K562 (cell line): ENCODE data around the gene GORASP1. TPM values are rescaled to one million over a fixed set of nuclear protein-coding genes. Genes with fewer than 3 reads are reported as not detected.

Source experiments
- CCAR2 ChIP-seq: fragments of 200-400 bp; formaldehyde crosslinking; IDR thresholded peaks from 2 replicates; pipeline ENCODE4 v1.6.1; 2017; ENCODE audit warnings: mild to moderate bottlenecking, low read depth, low read length
- CHD1 ChIP-seq: fragments of 200-600 bp; sonication (generic); IDR thresholded peaks from one replicate; pipeline ENCODE4 v1.6.1; 2012; ENCODE audit warnings: mild to moderate bottlenecking, moderate library complexity, low read length, inconsistent platforms
- ELF1 ChIP-seq: fragments of 200-800 bp; sonication (Bioruptor generic); IDR thresholded peaks from 2 replicates; pipeline ENCODE4 v1.6.1; 2016; ENCODE audit warnings: missing genetic modification characterization, missing compliant biosample characterization
- ELF2 ChIP-seq: fragments of 250-450 bp; sonication (Bioruptor Pico); IDR thresholded peaks from 2 replicates; pipeline ENCODE4 v1.5.0; 2021; ENCODE audit warnings: mild to moderate bottlenecking
- HEY1 ChIP-seq: fragments of 250-450 bp; sonication (Bioruptor Pico); IDR thresholded peaks from 2 replicates; pipeline ENCODE4 v1.5.0; 2020; ENCODE audit warnings: mild to moderate bottlenecking, moderate library complexity, borderline replicate concordance
- JUNB ChIP-seq: fragments of 450-650 bp; formaldehyde crosslinking; conservative IDR thresholded peaks from 2 replicates; pipeline ENCODE4 v1.4.0; 2020; ENCODE audit warnings: mild to moderate bottlenecking
- LARP7 ChIP-seq: fragments of 450-650 bp; IDR thresholded peaks from 2 replicates; pipeline ENCODE4 v1.6.1; 2016
- RBFOX2 ChIP-seq: fragments of 200-400 bp; formaldehyde crosslinking; IDR thresholded peaks from 2 replicates; pipeline ENCODE4 v1.6.1; 2017; ENCODE audit warnings: low read depth, mild to moderate bottlenecking, low read length, moderate library complexity
- TAF7 ChIP-seq: fragments of 450-650 bp; IDR thresholded peaks from 2 replicates; pipeline ENCODE4 v1.6.1; 2016; ENCODE audit warnings: missing genetic modification characterization, missing compliant biosample characterization
- ZNF76 ChIP-seq: fragments of 250-450 bp; sonication (Bioruptor Pico); IDR thresholded peaks from 2 replicates; pipeline ENCODE4 v1.4.0; 2020; ENCODE audit warnings: mild to moderate bottlenecking, moderate library complexity, borderline replicate concordance
- polyA plus RNA-seq, 8 experiments: library from polyadenylated mRNA; depleted of rRNA in 4 of 8; stranded (reverse) in 5 of 8; unstranded in 3 of 8; fragments of >200 nt; fragmentation: Nextera tagmentation in 2 of 8; fragmentation: Illumina TruSeq in 1 of 8; extraction: Ambion mirVana in 2 of 8; extraction: Trizol in 1 of 8; gene quantifications; 2 replicates each; pipeline versions ENCODE4 v1.2.1 to v1.2.3, GENCODE V29; 2011 to 2014; ENCODE audit warnings: inconsistent platforms in 1 of 8, missing spikeins in 1 of 8
- total RNA-seq, 7 experiments: library from RNA; depleted of rRNA in 6 of 7; stranded (reverse); fragments of >200 nt in 6 of 7; fragmentation: Illumina TruSeq in 2 of 7; extraction: Trizol in 2 of 7; gene quantifications; 2 replicates each; pipeline versions ENCODE4 v1.2.1 to v1.2.3, GENCODE V29; 2011 to 2021; ENCODE audit warnings: low replicate concordance in 1 of 7
- TF ChIP-seq, protein P1 (sequence below): fragments of 450-650 bp; IDR thresholded peaks from 2 replicates; pipeline ENCODE4 v1.6.1; 2016; ENCODE audit warnings: mild to moderate bottlenecking, moderate library complexity
- TF ChIP-seq, protein P2 (sequence below), 3 experiments: fragments of 200-800 bp in 1 of 3; sonication (Bioruptor generic) in 1 of 3; sonication (generic) in 1 of 3; formaldehyde crosslinking in 1 of 3; IDR thresholded peaks; 2 replicates each; pipeline versions ENCODE4 v1.6.1 to v1.8.0; 2016 to 2022; ENCODE audit warnings: mild to moderate bottlenecking in 2 of 3, missing compliant biosample characterization in 2 of 3, missing genetic modification characterization in 2 of 3, missing genetic modification reagents in 1 of 3

Gene GORASP1
- total and polyA plus RNA-seq, 9 of the 15 experiments (the other 6 are each of a cell fraction or from before 2014, with no cell fraction given): 8.4 to 87.9 (median 67.6) TPM

GRCh38 chr3:39128951-39129350 is 21.5 kb upstream of the GORASP1 start (continued):
- TF ChIP-seq, protein P1, sequence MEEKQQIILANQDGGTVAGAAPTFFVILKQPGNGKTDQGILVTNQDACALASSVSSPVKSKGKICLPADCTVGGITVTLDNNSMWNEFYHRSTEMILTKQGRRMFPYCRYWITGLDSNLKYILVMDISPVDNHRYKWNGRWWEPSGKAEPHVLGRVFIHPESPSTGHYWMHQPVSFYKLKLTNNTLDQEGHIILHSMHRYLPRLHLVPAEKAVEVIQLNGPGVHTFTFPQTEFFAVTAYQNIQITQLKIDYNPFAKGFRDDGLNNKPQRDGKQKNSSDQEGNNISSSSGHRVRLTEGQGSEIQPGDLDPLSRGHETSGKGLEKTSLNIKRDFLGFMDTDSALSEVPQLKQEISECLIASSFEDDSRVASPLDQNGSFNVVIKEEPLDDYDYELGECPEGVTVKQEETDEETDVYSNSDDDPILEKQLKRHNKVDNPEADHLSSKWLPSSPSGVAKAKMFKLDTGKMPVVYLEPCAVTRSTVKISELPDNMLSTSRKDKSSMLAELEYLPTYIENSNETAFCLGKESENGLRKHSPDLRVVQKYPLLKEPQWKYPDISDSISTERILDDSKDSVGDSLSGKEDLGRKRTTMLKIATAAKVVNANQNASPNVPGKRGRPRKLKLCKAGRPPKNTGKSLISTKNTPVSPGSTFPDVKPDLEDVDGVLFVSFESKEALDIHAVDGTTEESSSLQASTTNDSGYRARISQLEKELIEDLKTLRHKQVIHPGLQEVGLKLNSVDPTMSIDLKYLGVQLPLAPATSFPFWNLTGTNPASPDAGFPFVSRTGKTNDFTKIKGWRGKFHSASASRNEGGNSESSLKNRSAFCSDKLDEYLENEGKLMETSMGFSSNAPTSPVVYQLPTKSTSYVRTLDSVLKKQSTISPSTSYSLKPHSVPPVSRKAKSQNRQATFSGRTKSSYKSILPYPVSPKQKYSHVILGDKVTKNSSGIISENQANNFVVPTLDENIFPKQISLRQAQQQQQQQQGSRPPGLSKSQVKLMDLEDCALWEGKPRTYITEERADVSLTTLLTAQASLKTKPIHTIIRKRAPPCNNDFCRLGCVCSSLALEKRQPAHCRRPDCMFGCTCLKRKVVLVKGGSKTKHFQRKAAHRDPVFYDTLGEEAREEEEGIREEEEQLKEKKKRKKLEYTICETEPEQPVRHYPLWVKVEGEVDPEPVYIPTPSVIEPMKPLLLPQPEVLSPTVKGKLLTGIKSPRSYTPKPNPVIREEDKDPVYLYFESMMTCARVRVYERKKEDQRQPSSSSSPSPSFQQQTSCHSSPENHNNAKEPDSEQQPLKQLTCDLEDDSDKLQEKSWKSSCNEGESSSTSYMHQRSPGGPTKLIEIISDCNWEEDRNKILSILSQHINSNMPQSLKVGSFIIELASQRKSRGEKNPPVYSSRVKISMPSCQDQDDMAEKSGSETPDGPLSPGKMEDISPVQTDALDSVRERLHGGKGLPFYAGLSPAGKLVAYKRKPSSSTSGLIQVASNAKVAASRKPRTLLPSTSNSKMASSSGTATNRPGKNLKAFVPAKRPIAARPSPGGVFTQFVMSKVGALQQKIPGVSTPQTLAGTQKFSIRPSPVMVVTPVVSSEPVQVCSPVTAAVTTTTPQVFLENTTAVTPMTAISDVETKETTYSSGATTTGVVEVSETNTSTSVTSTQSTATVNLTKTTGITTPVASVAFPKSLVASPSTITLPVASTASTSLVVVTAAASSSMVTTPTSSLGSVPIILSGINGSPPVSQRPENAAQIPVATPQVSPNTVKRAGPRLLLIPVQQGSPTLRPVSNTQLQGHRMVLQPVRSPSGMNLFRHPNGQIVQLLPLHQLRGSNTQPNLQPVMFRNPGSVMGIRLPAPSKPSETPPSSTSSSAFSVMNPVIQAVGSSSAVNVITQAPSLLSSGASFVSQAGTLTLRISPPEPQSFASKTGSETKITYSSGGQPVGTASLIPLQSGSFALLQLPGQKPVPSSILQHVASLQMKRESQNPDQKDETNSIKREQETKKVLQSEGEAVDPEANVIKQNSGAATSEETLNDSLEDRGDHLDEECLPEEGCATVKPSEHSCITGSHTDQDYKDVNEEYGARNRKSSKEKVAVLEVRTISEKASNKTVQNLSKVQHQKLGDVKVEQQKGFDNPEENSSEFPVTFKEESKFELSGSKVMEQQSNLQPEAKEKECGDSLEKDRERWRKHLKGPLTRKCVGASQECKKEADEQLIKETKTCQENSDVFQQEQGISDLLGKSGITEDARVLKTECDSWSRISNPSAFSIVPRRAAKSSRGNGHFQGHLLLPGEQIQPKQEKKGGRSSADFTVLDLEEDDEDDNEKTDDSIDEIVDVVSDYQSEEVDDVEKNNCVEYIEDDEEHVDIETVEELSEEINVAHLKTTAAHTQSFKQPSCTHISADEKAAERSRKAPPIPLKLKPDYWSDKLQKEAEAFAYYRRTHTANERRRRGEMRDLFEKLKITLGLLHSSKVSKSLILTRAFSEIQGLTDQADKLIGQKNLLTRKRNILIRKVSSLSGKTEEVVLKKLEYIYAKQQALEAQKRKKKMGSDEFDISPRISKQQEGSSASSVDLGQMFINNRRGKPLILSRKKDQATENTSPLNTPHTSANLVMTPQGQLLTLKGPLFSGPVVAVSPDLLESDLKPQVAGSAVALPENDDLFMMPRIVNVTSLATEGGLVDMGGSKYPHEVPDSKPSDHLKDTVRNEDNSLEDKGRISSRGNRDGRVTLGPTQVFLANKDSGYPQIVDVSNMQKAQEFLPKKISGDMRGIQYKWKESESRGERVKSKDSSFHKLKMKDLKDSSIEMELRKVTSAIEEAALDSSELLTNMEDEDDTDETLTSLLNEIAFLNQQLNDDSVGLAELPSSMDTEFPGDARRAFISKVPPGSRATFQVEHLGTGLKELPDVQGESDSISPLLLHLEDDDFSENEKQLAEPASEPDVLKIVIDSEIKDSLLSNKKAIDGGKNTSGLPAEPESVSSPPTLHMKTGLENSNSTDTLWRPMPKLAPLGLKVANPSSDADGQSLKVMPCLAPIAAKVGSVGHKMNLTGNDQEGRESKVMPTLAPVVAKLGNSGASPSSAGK: no peak
- no peak for TF ChIP-seq TAF7
- no peak for TF ChIP-seq HEY1 (CRISPR knock-in tag)
- no peak for TF ChIP-seq ELF1
- TF ChIP-seq CCAR2: no peak
- TF ChIP-seq, protein P2, sequence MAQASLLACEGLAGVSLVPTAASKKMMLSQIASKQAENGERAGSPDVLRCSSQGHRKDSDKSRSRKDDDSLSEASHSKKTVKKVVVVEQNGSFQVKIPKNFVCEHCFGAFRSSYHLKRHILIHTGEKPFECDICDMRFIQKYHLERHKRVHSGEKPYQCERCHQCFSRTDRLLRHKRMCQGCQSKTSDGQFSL (CRISPR knock-in tag; IDR thresholded peaks at IDR 0.05): no peak
- TF ChIP-seq, protein P2 (tag; IDR thresholded peaks at IDR 0.05): no peak
- no peak for TF ChIP-seq ZNF76 (CRISPR knock-in tag)
- no peak for TF ChIP-seq RBFOX2
- no peak for TF ChIP-seq JUNB (CRISPR knock-in tag)
- TF ChIP-seq ELF2 (CRISPR knock-in tag): no peak
- no peak for TF ChIP-seq CHD1
- TF ChIP-seq LARP7: no peak
- TF ChIP-seq, all 486 proteins: peak for 0
